Stimulated activated CD8-positive, alpha-beta memory T cell treated with anti-CD3 and anti-CD28 coated beads, Interleukin-15, amount 100 ng/mL, for 48 hours (primary cell): Measurements from ENCODE around the gene GALNT18.

Experiments
- DNase-seq, 2 donors: peaks; one replicate each; pipeline ENCODE4 v3.0.0-alpha.2; 2020; ENCODE audit warnings: low read depth in 2 of 2

The GALNT18 gene

GRCh38 chr11:11436715-11437313, 185.0 kb downstream of the GALNT18 start:
- no peak for DNase-seq

DNA sequence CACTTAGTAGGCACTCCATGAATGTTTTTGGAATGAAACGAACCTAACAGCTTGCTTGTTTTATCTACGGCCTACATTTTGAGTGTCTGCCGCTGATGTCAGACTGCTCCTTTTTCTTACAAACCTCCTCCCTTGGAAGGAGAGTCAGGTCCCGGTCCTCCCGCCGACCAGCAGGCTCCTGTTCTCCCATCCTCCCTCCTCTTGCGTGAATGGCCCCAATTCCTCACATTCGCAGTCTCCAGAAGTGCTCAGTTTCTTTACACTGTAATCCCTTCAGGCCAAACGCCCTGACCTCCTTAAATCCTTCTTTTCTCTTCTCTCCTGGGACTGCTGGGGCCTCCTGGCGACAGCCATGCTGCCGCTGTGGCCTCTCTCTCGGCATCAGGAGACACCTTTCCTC, 186.2 kb downstream of the GALNT18 start:
- no peak for DNase-seq

- DNase-seq = no peak
These were observed 187.8 kb downstream of the GALNT18 start for GRCh38 chr11:11433960-11434359.

GRCh38 chr11:11432621-11433319, 189.0 kb downstream of the GALNT18 start:
- DNase-seq = no peak

- DNase-seq = no peak
These were observed 191.4 kb downstream of the GALNT18 start for GRCh38 chr11:11430431-11430830.

- DNase-seq = no peak
These were observed 193.1 kb downstream of the GALNT18 start for GRCh38 chr11:11428714-11429113.

GRCh38 chr11:11427542-11427941, 194.3 kb downstream of the GALNT18 start:
- no peak for DNase-seq

DNA sequence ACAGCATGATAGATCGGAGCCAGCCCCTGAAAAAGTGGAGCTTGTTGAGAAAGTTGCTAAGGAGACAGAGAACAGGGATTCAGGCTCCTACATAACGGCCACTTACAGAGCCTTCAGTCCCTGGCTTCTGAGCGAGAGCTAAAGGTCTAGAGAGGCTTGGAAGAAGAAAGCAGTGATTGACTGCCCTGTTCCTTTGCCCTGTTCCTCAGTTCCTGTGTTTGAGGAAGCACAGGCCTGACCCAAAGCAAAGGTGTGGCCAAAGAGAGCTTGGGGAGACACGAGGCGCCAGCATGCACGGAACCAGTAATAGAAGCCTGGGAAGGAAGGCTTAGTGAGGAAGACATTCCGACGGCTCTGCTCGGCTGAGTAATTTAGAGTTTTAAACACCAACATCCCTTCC, 194.7 kb downstream of the GALNT18 start:
- DNase-seq = no peak

DNA sequence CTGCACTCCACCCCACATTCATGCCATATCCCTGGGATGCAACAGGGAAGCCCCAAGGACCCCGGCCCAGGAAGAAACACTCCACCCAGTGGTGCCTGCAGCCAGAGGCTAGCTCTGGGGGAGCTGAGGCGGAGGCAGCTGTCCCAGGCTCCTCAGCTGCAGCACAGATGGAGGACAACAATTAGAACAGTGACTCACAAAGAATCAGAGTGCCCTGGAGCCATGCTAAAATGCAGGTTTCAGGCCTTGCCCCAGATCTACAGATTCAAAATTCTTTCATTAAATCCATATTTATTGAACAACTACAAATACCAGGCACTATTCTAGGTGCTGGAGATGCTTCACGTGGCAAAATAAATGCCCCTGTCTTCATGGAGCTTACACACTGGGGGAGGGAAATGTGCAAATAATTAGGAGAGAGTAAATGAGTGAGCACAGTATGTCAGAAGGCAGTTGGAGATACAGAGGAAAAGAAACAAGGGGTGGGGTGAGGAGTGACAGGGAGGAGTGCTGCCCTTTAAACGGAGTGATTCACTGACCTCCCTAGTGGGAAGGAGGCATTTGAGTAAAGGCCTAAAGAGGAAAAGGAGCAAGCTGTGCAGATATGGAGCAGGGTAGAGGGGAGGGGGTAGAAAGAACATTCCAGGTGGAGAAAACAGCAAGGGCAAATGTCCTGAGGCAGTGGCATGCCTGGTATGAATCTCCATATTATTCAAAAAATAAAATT, 195.4 kb downstream of the GALNT18 start:
- DNase-seq = no peak

GRCh38 chr11:11425806-11426205, 196.0 kb downstream of the GALNT18 start:
- DNase-seq = no peak

GRCh38 chr11:11424688-11425087, 197.1 kb downstream of the GALNT18 start:
- no peak for DNase-seq

- no peak for DNase-seq
These were observed 199.2 kb downstream of the GALNT18 start for GRCh38 chr11:11422411-11423128.

- DNase-seq = no peak
These were observed 200.3 kb downstream of the GALNT18 start for GRCh38 chr11:11421509-11421908.

DNA sequence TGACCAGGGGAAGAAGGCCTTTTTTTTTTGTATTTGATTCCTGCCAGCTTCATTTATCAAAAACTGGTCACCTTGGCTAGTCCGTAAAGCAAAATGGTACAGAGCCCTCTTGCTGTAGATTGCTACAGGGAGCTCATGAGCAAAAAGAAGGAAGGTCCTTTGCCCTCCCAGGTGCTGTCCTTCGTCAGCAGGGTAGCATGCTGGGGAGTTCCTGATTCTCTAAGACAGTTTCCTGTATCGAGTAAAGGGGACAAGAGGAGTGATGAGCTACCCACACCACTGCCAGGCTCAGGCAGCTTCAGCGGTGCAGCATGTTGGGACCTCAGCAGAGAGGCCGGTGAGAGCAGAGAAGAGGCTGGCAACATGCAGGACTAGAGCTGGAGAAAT, 200.9 kb downstream of the GALNT18 start:
- no peak for DNase-seq

DNA sequence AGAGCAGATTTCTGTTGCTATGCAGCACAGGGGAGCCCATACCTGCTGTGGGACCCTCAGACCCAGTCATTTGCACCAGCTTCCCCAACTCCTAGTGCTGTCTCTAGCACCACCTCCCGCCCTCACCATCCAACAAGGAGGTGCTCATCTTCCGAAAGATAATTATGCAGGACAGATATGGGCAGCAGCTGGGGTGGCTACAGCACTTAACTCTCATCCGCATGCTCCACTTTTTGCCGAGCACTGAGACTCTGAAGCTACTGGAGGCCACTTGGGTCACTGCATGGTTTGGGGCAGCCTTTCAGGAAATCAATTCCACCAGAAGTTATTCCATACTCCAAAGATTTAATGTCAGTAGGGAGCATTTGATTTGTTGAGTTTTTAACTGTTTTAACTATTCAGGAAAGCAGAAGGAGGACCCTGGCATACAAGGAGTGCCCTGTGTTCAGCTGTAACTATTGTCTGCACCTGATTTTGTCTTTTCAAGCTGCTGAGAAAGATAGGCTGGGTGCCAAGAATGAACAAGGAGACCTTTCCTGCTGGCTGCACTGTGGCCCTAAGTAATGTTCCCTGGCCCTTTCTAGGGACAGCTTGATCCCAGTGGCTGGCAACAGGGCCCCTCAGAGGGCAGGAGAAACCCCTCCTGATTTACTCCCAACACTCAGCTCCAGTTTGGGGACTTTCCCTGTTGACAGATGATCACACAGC, 201.5 kb downstream of the GALNT18 start:
- DNase-seq = no peak

DNA sequence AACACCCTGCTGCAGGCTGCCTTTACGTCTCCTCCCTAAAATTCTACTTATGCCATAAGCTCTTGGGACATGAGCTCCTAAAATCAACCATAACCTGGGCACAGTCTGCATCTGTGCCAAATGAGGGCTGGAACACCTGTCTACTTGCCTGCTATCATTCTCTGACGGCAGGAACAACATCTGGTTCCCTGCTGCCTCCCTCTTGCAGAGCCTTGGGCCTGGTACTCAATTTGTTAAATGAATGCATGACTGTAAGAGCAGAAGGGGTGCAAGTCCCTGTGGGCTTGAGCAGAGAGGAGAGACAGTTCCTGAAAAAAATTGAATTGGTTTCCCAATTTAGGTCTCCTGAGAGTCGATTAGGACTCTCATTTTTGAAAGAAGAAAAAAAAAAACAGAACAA, 202.1 kb downstream of the GALNT18 start:
- DNase-seq = no peak

GRCh38 chr11:11416917-11417316, 204.9 kb downstream of the GALNT18 start:
- no peak for DNase-seq

GRCh38 chr11:11416502-11416901, 205.3 kb downstream of the GALNT18 start:
- no peak for DNase-seq

DNA sequence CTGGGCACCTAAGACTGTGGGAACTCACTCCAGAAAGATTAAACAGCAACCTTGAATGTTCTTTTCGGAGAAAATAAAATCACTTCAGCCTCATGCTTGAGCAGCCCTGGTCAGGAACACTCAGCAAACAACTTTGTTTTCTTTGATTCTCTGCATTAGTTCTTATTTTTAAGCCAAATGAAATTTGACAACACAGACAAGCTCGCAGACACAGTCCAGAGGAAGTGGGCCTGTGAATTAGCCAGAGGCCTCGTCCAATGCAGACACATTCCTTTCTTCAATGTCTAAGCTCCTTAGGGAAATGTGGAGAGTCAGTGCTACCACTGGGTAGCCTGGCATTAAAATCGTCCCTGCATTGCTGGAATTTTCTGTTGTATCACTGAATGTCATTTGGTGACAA, 205.9 kb downstream of the GALNT18 start:
- DNase-seq = no peak

GRCh38 chr11:11414996-11415395, 206.8 kb downstream of the GALNT18 start:
- DNase-seq = no peak

- no peak for DNase-seq
These were observed 208.0 kb downstream of the GALNT18 start for GRCh38 chr11:11413776-11414175.
